Fibroblast of mammary gland (primary cell): ENCODE results near the gene SNX13.

Experiments used
- DNase-seq: peaks from one replicate; pipeline ENCODE4 v3.0.0-alpha.2; 2010; ENCODE audit warnings: low read depth
- H3K4me3 ChIP-seq: 2 replicates; pipeline ENCODE4 v1.5.1; 2011; ENCODE audit warnings: low read depth, mild to moderate bottlenecking, low read length, moderate library complexity; ENCODE audit not compliant: control insufficient read depth
- TF ChIP-seq, protein P1 (sequence below): conservative IDR thresholded peaks from 2 replicates; pipeline ENCODE4 v1.5.1; 2011; ENCODE audit warnings: low read depth, low read length, inconsistent platforms; ENCODE audit not compliant: control insufficient read depth, insufficient read depth

The SNX13 gene

DNA sequence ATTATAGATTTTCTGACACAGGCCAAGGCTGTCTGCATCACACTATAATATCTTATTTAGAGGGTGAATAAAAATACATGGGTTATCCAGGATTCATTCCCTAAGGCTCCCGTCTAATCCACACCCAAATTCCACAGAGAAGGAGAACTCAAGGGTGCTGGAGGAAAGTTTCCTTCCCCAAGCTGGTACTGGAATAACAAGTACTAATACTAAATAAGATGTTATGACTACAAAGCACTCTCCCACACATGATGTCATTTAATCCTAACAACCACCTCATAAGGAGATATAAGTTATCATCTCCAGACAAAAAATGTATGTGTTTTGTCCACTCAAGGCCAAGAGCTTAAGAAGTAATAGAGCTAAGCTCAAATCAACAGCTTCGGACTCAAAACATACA, 53.0 kb downstream of the SNX13 start:
- no peak for DNase-seq
- no peak overlapping the region for H3K4me3 ChIP-seq
- TF ChIP-seq, protein P1, sequence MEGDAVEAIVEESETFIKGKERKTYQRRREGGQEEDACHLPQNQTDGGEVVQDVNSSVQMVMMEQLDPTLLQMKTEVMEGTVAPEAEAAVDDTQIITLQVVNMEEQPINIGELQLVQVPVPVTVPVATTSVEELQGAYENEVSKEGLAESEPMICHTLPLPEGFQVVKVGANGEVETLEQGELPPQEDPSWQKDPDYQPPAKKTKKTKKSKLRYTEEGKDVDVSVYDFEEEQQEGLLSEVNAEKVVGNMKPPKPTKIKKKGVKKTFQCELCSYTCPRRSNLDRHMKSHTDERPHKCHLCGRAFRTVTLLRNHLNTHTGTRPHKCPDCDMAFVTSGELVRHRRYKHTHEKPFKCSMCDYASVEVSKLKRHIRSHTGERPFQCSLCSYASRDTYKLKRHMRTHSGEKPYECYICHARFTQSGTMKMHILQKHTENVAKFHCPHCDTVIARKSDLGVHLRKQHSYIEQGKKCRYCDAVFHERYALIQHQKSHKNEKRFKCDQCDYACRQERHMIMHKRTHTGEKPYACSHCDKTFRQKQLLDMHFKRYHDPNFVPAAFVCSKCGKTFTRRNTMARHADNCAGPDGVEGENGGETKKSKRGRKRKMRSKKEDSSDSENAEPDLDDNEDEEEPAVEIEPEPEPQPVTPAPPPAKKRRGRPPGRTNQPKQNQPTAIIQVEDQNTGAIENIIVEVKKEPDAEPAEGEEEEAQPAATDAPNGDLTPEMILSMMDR = no peak

DNA sequence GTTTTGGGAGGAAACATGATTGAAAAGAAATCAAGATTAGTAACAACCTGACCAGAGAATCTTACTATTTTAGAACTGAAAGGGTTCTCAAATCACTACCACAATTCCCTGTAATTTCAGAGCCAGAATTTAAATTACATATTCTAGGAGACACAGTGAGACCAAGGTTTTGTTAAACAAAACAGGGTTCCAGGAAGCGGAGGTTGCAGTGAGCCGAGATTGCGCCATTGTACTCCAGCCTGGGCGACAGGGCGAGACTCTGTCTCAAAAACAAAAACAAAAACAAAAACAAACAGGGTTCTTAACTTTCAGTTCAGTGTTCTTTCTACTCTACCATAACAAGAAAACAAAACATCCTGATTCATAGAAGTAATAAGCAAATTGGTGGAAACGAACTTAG, 57.6 kb downstream of the SNX13 start:
- DNase-seq = no peak
- TF ChIP-seq, protein P1 = no peak
- no peak overlapping the region for H3K4me3 ChIP-seq

- TF ChIP-seq, protein P1 = no peak
- no peak for DNase-seq
- no peak overlapping the region for H3K4me3 ChIP-seq
Measured at GRCh38 chr7:17879075-17879661, 61.1 kb downstream of the SNX13 start.

DNA sequence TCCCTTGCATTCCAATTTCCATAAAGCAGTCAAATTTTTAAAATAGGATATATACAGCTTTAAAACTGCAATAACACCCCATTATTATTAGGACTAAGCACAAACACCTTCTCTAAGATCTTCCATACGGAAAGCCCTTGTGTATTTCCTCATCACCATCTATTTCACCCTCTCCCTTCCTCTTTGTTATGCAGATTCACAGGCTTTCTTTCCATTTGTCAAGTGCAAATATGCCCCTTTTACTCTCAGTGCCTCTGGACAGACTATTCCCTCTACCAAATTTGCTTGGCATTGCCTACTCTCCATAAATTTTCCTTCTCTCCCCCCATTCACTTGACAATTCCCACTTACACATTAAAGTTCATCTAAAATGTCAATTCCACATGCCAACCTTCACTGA, 61.7 kb downstream of the SNX13 start:
- DNase-seq = no peak
- TF ChIP-seq, protein P1 = no peak
- H3K4me3 ChIP-seq = no peak overlapping the region

- TF ChIP-seq, protein P1 = no peak
- no peak for DNase-seq
- H3K4me3 ChIP-seq = no peak overlapping the region
Measured at GRCh38 chr7:17871815-17872533, 68.3 kb downstream of the SNX13 start.

- DNase-seq = no peak
- H3K4me3 ChIP-seq = no peak overlapping the region
Measured at GRCh38 chr7:17870406-17870805, 69.9 kb downstream of the SNX13 start.

More at GRCh38 chr7:17870406-17870805, 69.9 kb downstream of the SNX13 start:
- TF ChIP-seq, protein P1 = no peak
